H9 (cell line): ENCODE measurements around the gene ADGRB3. TPM values are rescaled to one million over a fixed set of nuclear protein-coding genes. Genes with fewer than 3 reads are reported as not detected.

ENCODE experiments used
- DNase-seq: peaks from one replicate; pipeline ENCODE4 v3.0.0-alpha.2; 2017
- H2AFZ ChIP-seq: one replicate; pipeline ENCODE4 v1.6.1; 2013; ENCODE audit warnings: mild to moderate bottlenecking, low read length, control low read depth, moderate library complexity
- H2AK5ac ChIP-seq: 2 replicates; pipeline ENCODE4 v1.6.1; 2013; ENCODE audit warnings: low read length, control low read depth, mixed read lengths; ENCODE audit not compliant: insufficient read length
- H2BK120ac ChIP-seq: one replicate; pipeline ENCODE4 v1.6.1; 2013; ENCODE audit warnings: low read depth, mild to moderate bottlenecking, low read length, control low read depth, inconsistent platforms; ENCODE audit not compliant: poor library complexity, severe bottlenecking
- H2BK12ac ChIP-seq: 2 replicates; pipeline ENCODE4 v1.6.1; 2013; ENCODE audit warnings: low read length, control low read depth, mixed read lengths, low read depth; ENCODE audit not compliant: insufficient read length
- H2BK15ac ChIP-seq: 2 replicates; pipeline ENCODE4 v1.6.1; 2013; ENCODE audit warnings: low read depth, low read length, control low read depth
- H2BK20ac ChIP-seq: one replicate; pipeline ENCODE4 v1.6.1; 2013; ENCODE audit warnings: low read depth, mild to moderate bottlenecking, low read length, control low read depth, inconsistent platforms; ENCODE audit not compliant: poor library complexity, severe bottlenecking
- H2BK5ac ChIP-seq: 2 replicates; pipeline ENCODE4 v1.6.1; 2013; ENCODE audit warnings: low read length, control low read depth, mixed read lengths; ENCODE audit not compliant: insufficient read length
- H3K14ac ChIP-seq: 2 replicates; pipeline ENCODE4 v1.6.1; 2013; ENCODE audit warnings: low read length, control low read depth; ENCODE audit not compliant: insufficient read depth
- H3K18ac ChIP-seq: 2 replicates; pipeline ENCODE4 v1.6.1; 2013; ENCODE audit warnings: low read depth, mild to moderate bottlenecking, mixed read lengths, low read length, control low read depth; ENCODE audit not compliant: insufficient read length
- H3K23ac ChIP-seq: 2 replicates; pipeline ENCODE4 v1.6.1; 2013; ENCODE audit warnings: low read length, control low read depth, mixed read lengths, low read depth; ENCODE audit not compliant: insufficient read length
- H3K23me2 ChIP-seq: 2 replicates; pipeline ENCODE4 v1.6.1; 2013; ENCODE audit warnings: low read depth, mild to moderate bottlenecking, mixed read lengths, low read length, control low read depth; ENCODE audit not compliant: insufficient read length, poor library complexity, severe bottlenecking
- H3K27ac ChIP-seq: 2 replicates; pipeline ENCODE4 v1.5.1; 2013; ENCODE audit warnings: low read length, control low read depth, mixed read lengths, low read depth; ENCODE audit not compliant: insufficient read length
- H3K27me3 ChIP-seq: 2 replicates; pipeline ENCODE4 v1.6.1; 2013; ENCODE audit warnings: low read length, control low read depth, inconsistent platforms; ENCODE audit not compliant: insufficient read depth
- H3K4ac ChIP-seq: 2 replicates; pipeline ENCODE4 v1.6.1; 2013; ENCODE audit warnings: low read depth, mild to moderate bottlenecking, control low read depth, inconsistent platforms, low read length, moderate library complexity
- H3K4me1 ChIP-seq: 2 replicates; pipeline ENCODE4 v1.6.1; 2013; ENCODE audit warnings: low read length, control low read depth, inconsistent platforms; ENCODE audit not compliant: insufficient read depth
- H3K4me2 ChIP-seq: 2 replicates; pipeline ENCODE4 v1.6.1; 2013; ENCODE audit warnings: low read length, control low read depth, mixed read lengths; ENCODE audit not compliant: insufficient read length, insufficient read depth
- H3K56ac ChIP-seq: 2 replicates; pipeline ENCODE4 v1.6.1; 2013; ENCODE audit warnings: low read depth, mild to moderate bottlenecking, mixed read lengths, low read length, control low read depth; ENCODE audit not compliant: insufficient read length
- H3K79me1 ChIP-seq: 2 replicates; pipeline ENCODE4 v1.6.1; 2013; ENCODE audit warnings: low read depth, mild to moderate bottlenecking, moderate library complexity, low read length, control low read depth, inconsistent platforms; ENCODE audit not compliant: insufficient read depth, poor library complexity, severe bottlenecking
- H3K79me2 ChIP-seq: 2 replicates; pipeline ENCODE4 v1.6.1; 2013; ENCODE audit warnings: low read length, control low read depth, inconsistent platforms; ENCODE audit not compliant: insufficient read depth
- H3K9ac ChIP-seq: 2 replicates; pipeline ENCODE4 v1.6.1; 2013; ENCODE audit warnings: low read length, control low read depth, mixed read lengths; ENCODE audit not compliant: insufficient read length; ENCODE audit errors: extremely low read depth
- H3K9me3 ChIP-seq: one replicate; pipeline ENCODE4 v1.6.1; 2013; ENCODE audit warnings: low read depth, low read length, inconsistent platforms; ENCODE audit not compliant: control insufficient read depth
- H3T11ph ChIP-seq: one replicate; pipeline ENCODE4 v1.6.1; 2013; ENCODE audit warnings: mild to moderate bottlenecking, low read length, control low read depth, inconsistent platforms
- H4K20me1 ChIP-seq: one replicate; pipeline ENCODE4 v1.6.1; 2013; ENCODE audit not compliant: control insufficient read depth, insufficient read length, insufficient read depth
- H4K5ac ChIP-seq: 2 replicates; pipeline ENCODE4 v1.6.1; 2013; ENCODE audit warnings: low read depth, mild to moderate bottlenecking, mixed read lengths, low read length, control low read depth; ENCODE audit not compliant: insufficient read length
- H4K8ac ChIP-seq: replicated peaks from 2 replicates; pipeline ENCODE4 v1.6.1; 2013; ENCODE audit warnings: low read length, control low read depth, mixed read lengths, low read depth; ENCODE audit not compliant: insufficient read length
- H4K91ac ChIP-seq: 2 replicates; pipeline ENCODE4 v1.6.1; 2013; ENCODE audit warnings: low read depth, mild to moderate bottlenecking, moderate library complexity, mixed read lengths, low read length, control low read depth; ENCODE audit not compliant: insufficient read length
- H3K27ac Mint-ChIP-seq, 3 experiments: 2 replicates in 2 of 3; 3 replicates in 1 of 3; pipeline ENCODE4 v1.8.0; 2020 to 2021; ENCODE audit warnings: mixed read lengths in 3 of 3, mild to moderate bottlenecking in 1 of 3, moderate library complexity in 1 of 3
- H3K27me3 Mint-ChIP-seq: 2 replicates; pipeline ENCODE4 v1.8.0; 2021; ENCODE audit warnings: low read depth, mild to moderate bottlenecking, moderate library complexity, mixed read lengths
- H3K36me3 Mint-ChIP-seq, 3 experiments: 2 replicates in 2 of 3; 3 replicates in 1 of 3; pipeline ENCODE4 v1.8.0; 2020 to 2021; ENCODE audit warnings: low read depth in 3 of 3, mixed read lengths in 3 of 3; ENCODE audit not compliant: insufficient read depth in 1 of 3
- H3K4me1 Mint-ChIP-seq, 2 experiments: 2 replicates each; pipeline ENCODE4 v1.8.0; 2020; ENCODE audit warnings: mixed read lengths in 2 of 2
- H3K4me3 Mint-ChIP-seq, 2 experiments: 2 replicates in 1 of 2; 3 replicates in 1 of 2; pipeline ENCODE4 v1.8.0; 2020 to 2021; ENCODE audit warnings: mild to moderate bottlenecking in 2 of 2, mixed read lengths in 2 of 2, moderate library complexity in 1 of 2
- H3K9me3 Mint-ChIP-seq, 2 experiments: 2 replicates in 1 of 2; 3 replicates in 1 of 2; pipeline ENCODE4 v1.8.0; 2020; ENCODE audit warnings: mild to moderate bottlenecking in 2 of 2, mixed read lengths in 2 of 2, moderate library complexity in 1 of 2
- CTCF ChIP-seq: fragments of 200-600 bp; sonication (generic); conservative IDR thresholded peaks from 3 replicates; pipeline ENCODE4 v1.8.0; 2021; ENCODE audit warnings: antibody characterized with exemption, mild to moderate bottlenecking
- WGBS: extraction: QIAGEN DNeasy Blood & Tissue Kit; methylation state at CpG from one replicate; pipeline ENCODE4 v1.1.7; 2013; ENCODE audit warnings: missing lambda C conversion rate, low lambda C conversion rate, mixed read lengths; ENCODE audit not compliant: insufficient read length; ENCODE audit errors: extremely low coverage; 5-methylcytosine and 5-hydroxymethylcytosine counted together
- total RNA-seq: library from RNA; stranded (reverse); gene quantifications from 2 replicates; pipeline ENCODE4 v1.2.1, GENCODE V29; 2021

The ADGRB3 gene
- total RNA-seq, 1 experiment from 2014 or later: 0.37 TPM

DNA sequence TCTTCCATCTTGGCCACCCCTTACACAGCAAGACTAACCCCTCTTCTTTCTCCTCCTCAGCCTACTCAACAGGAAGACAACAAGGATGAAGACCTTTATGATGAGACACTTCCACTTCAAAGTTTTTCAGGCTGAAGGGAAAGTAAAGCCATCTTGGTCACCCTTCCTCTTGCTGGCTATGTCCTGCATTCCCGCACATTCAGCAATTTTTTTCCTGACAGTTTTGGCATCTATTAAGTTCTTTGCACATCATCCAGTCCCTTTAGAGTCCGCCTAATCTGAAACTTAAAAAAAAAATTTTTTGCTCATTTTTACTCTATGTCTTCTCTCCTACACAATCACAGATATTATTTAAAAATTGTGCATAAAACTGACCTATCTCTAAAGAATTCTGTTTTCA, 668.3 kb downstream of the ADGRB3 start:
- Histone ChIP-seq H3K14ac (no peak overlapping the region), H2BK15ac (no peak overlapping the region), H2BK120ac (no peak overlapping the region), H3K27me3 (no peaks in the 10 kb centered on the region), H4K91ac (no peak overlapping the region), H3K4ac (no peak overlapping the region), H2BK20ac (no peak overlapping the region), H3K23me2 (no peaks in the 10 kb centered on the region), H2BK12ac (no peak overlapping the region), H3K4me1 (no peaks in the 10 kb centered on the region), H3T11ph (no peak overlapping the region), H2BK5ac (no peak overlapping the region), H3K23ac (no peak overlapping the region), H4K8ac (no peak overlapping the region), H3K9me3 (no peaks in the 10 kb centered on the region), H4K5ac (no peak overlapping the region), H3K18ac (no peak overlapping the region), H3K4me2 (no peak overlapping the region), H3K79me2 (no peaks in the 10 kb centered on the region), H3K9ac (no peak overlapping the region), H3K79me1 (no peaks in the 10 kb centered on the region), H2AK5ac (no peak overlapping the region), H3K27ac (no peak overlapping the region), H2AFZ (no peak overlapping the region), H4K20me1 (no peaks in the 10 kb centered on the region), H3K56ac (no peak overlapping the region)
- no peaks in the 10 kb centered on the region for H3K27me3 Mint-ChIP-seq
- WGBS: no CpG with 5 or more reads among the region's 2 CpGs
- H3K36me3 Mint-ChIP-seq: no peaks in the 10 kb centered on the region
- H3K4me3 Mint-ChIP-seq: no peak overlapping the region
- TF ChIP-seq CTCF: no peak
- no peak for DNase-seq
- no peaks in the 10 kb centered on the region for H3K4me1 Mint-ChIP-seq
- peak overlapping the region in 1 of 3 experiments; percentile 4; a peak in 2 of 7 replicates for H3K27ac Mint-ChIP-seq
- no peaks in the 10 kb centered on the region for H3K9me3 Mint-ChIP-seq
